Middle frontal gyrus (tissue), 1 donor: Measurements from ENCODE around the gene IPCEF1.

ENCODE experiments used
- DNase-seq: peaks from one replicate; pipeline ENCODE4 v3.0.0-alpha.2; 2015; ENCODE audit warnings: low spot score; ENCODE audit errors: extremely low spot score

The IPCEF1 gene

GRCh38 chr6:154113392-154113791 lies 243.2 kb downstream of the IPCEF1 start:
- no peak for DNase-seq

- no peak for DNase-seq
Measured at GRCh38 chr6:154112181-154112809, 244.3 kb downstream of the IPCEF1 start.

- no peak for DNase-seq
Measured at GRCh38 chr6:154111025-154111424, 245.6 kb downstream of the IPCEF1 start.

GRCh38 chr6:154106251-154106650 lies 250.4 kb downstream of the IPCEF1 start:
- no peak for DNase-seq
